PC-9 (cell line): ENCODE data around the gene APMAP. TPM values are rescaled to one million over a fixed set of nuclear protein-coding genes. Genes with fewer than 3 reads are reported as not detected.

Source experiments
- BruUV-seq: library from RNA; stranded (reverse); fragments of 400-500 nt; replicated peaks from 2 replicates; lab custom pipeline; 2021; lab: Mats Ljungman, UMichigan
- CTCF ChIA-PET: fragments of 300-600 bp; sonication (Branson Sonifier 250); formaldehyde crosslinking; loops from one replicate; lab custom pipeline; 2022; ENCODE audit warnings: antibody characterized with exemption; lab: Charles Lee
- POLR2A ChIA-PET: fragments of 300-600 bp; sonication (Branson Sonifier 250); formaldehyde crosslinking; loops from one replicate; lab custom pipeline; 2022; ENCODE audit warnings: antibody characterized with exemption; ENCODE audit not compliant: unreplicated experiment; lab: Charles Lee
- DNase-seq, 2 experiments: peaks; one replicate each; pipeline versions ENCODE4 v3.0.0 to v3.0.0-alpha.2; 2015 to 2022; ENCODE audit warnings: mixed read lengths in 1 of 2
- H2AFZ ChIP-seq: fragments of 200-600 bp; sonication (generic); 2 replicates; pipeline ENCODE4 v1.8.1; 2017; ENCODE audit warnings: antibody characterized with exemption
- H3F3A ChIP-seq: fragments of 200-600 bp; sonication (generic); 2 replicates; pipeline ENCODE4 v1.8.1; 2017; ENCODE audit warnings: antibody characterized with exemption, mild to moderate bottlenecking, low read depth; ENCODE audit not compliant: insufficient read depth
- H3K27ac ChIP-seq: fragments of 200-600 bp; sonication (generic); 2 replicates; pipeline ENCODE4 v1.6.1; 2016; ENCODE audit warnings: mixed run types
- H3K27me3 ChIP-seq: fragments of 200-600 bp; sonication (generic); 2 replicates; pipeline ENCODE4 v1.6.1; 2016; ENCODE audit warnings: low read depth, mixed run types; ENCODE audit not compliant: insufficient read depth
- H3K36me3 ChIP-seq: fragments of 200-600 bp; sonication (generic); 2 replicates; pipeline ENCODE4 v1.6.1; 2016; ENCODE audit warnings: low read depth, mixed run types
- H3K4me1 ChIP-seq: fragments of 200-600 bp; sonication (generic); replicated peaks from 2 replicates; pipeline ENCODE4 v1.6.1; 2016; ENCODE audit warnings: mixed run types; ENCODE audit not compliant: insufficient read depth
- H3K4me2 ChIP-seq: fragments of 200-600 bp; sonication (generic); 2 replicates; pipeline ENCODE4 v1.6.1; 2017; ENCODE audit warnings: mixed run types
- H3K4me3 ChIP-seq: fragments of 200-600 bp; sonication (generic); 2 replicates; pipeline ENCODE4 v1.6.1; 2016; ENCODE audit warnings: mixed run types
- H3K79me2 ChIP-seq: fragments of 200-600 bp; sonication (generic); 2 replicates; pipeline ENCODE4 v1.6.1; 2017; ENCODE audit warnings: low read depth, mixed run types
- H3K9me2 ChIP-seq: fragments of 200-600 bp; sonication (generic); 2 replicates; pipeline ENCODE4 v1.8.1; 2017; ENCODE audit warnings: mild to moderate bottlenecking; ENCODE audit not compliant: insufficient read depth
- H3K9me3 ChIP-seq: fragments of 200-600 bp; sonication (generic); 2 replicates; pipeline ENCODE4 v1.8.1; 2016; ENCODE audit warnings: low read depth; ENCODE audit not compliant: insufficient read depth
- H4K20me1 ChIP-seq: fragments of 200-600 bp; sonication (generic); 2 replicates; pipeline ENCODE4 v1.8.1; 2017; ENCODE audit not compliant: insufficient read depth
- CTCF ChIP-seq: fragments of 200-600 bp; sonication (generic); conservative IDR thresholded peaks from 2 replicates; pipeline ENCODE4 v1.6.1; 2017; ENCODE audit warnings: mixed run types, antibody characterized with exemption, mild to moderate bottlenecking, moderate library complexity
- EZH2 ChIP-seq: fragments of 200-600 bp; sonication (generic); IDR thresholded peaks from 2 replicates; pipeline ENCODE4 v1.8.0; 2017; ENCODE audit warnings: antibody characterized with exemption, low read depth
- intact Hi-C: fragments of 100-400 bp; cut with micrococcal nuclease; formaldehyde crosslinking; loops from one replicate; pipeline ENCODE4 v1.10.0; 2022; ENCODE audit not compliant: unreplicated experiment
- total RNA-seq: library from RNA; stranded (reverse); gene quantifications from 2 replicates; pipeline ENCODE4 v1.2.3, GENCODE V29; 2021

The APMAP gene
- total RNA-seq, 1 experiment from 2014 or later, result 103 TPM

- Histone ChIP-seq H3K9me2 (no peaks in the 10 kb centered on the region), H3K79me2 (no peaks in the 10 kb centered on the region), H3F3A (peaks cover 7% of the 10 kb centered on the region; the same call in 1 of the 2 replicates), H3K27me3 (no peaks in the 10 kb centered on the region), H3K9me3 (no peaks in the 10 kb centered on the region), H3K4me3 (no peak overlapping the region), H3K36me3 (no peaks in the 10 kb centered on the region), H2AFZ (no peak overlapping the region), H3K4me1 (peaks cover 11% of the 10 kb centered on the region; the same call in 1 of the 2 replicates), H3K27ac (no peak overlapping the region), H4K20me1 (no peaks in the 10 kb centered on the region), H3K4me2 (no peak overlapping the region)
- no peak for DNase-seq
- CTCF ChIA-PET, result no interaction called here
- no peak for TF ChIP-seq EZH2
- no peak for TF ChIP-seq CTCF
- no TSS peak for BruUV-seq
- POLR2A ChIA-PET, result no interaction called here
- intact Hi-C loops, result no loop called here
These were observed 45.5 kb upstream of the APMAP start for GRCh38 chr20:25038103-25038410.

GRCh38 chr20:25037288-25038102, 44.9 kb upstream of the APMAP start:
- Histone ChIP-seq H3K9me3 (no peaks in the 10 kb centered on the region), H3K79me2 (no peaks in the 10 kb centered on the region), H3K27me3 (no peaks in the 10 kb centered on the region), H3K36me3 (no peaks in the 10 kb centered on the region), H3K27ac (no peak overlapping the region), H3F3A (peaks cover 7% of the 10 kb centered on the region; the same call in 1 of the 2 replicates), H3K4me1 (peaks cover 11% of the 10 kb centered on the region; the same call in 1 of the 2 replicates), H3K9me2 (no peaks in the 10 kb centered on the region), H4K20me1 (no peaks in the 10 kb centered on the region), H2AFZ (no peak overlapping the region), H3K4me3 (no peak overlapping the region), H3K4me2 (no peak overlapping the region)
- DNase-seq, result no peak
- TF ChIP-seq CTCF (no peak), EZH2 (no peak)
- intact Hi-C loops, result no loop called here
- no TSS peak for BruUV-seq
- ChIA-PET POLR2A (no interaction called here), CTCF (no interaction called here)

GRCh38 chr20:25036331-25036936, 43.9 kb upstream of the APMAP start:
- Histone ChIP-seq H3K79me2 (no peaks in the 10 kb centered on the region), H3K9me2 (no peaks in the 10 kb centered on the region), H3K9me3 (no peaks in the 10 kb centered on the region), H3K4me3 (no peak overlapping the region), H3K4me2 (no peak overlapping the region), H3K36me3 (no peaks in the 10 kb centered on the region), H2AFZ (no peak overlapping the region), H3K27me3 (no peaks in the 10 kb centered on the region), H3K4me1 (peaks cover 11% of the 10 kb centered on the region; the same call in 1 of the 2 replicates), H4K20me1 (no peaks in the 10 kb centered on the region), H3F3A (peaks cover 7% of the 10 kb centered on the region; the same call in 1 of the 2 replicates), H3K27ac (no peak overlapping the region)
- ChIA-PET POLR2A (interaction anchor here (0.7 kb wide), 1 partner anchor 348 kb away, joined by 5 read pairs; no protein-coding TSS in a partner anchor), CTCF (no interaction called here)
- BruUV-seq, result no TSS peak
- TF ChIP-seq EZH2 (no peak), CTCF (no peak)
- no peak for DNase-seq
- intact Hi-C loops, result no loop called here
